HG02759 (cell line): ENCODE results near the gene RTP5.
"Not testable (repeated sequence)": the region's sequence is repeated elsewhere in the genome, so short reads cannot be mapped to it uniquely, and the experiment has no call there.

ENCODE experiments used
- ATAC-seq: cut with Tn5 transposase; IDR thresholded peaks from one replicate; pipeline ENCODE4 v1.9.1; 2021; ENCODE audit warnings: mild to moderate bottlenecking, moderate library complexity; ENCODE audit not compliant: unreplicated experiment

RTP5 gene

GRCh38 chr2:241869087-241869961, at the start of gene RTP5:
Gene RTP5, plus strand, starts transcription at chr2:241869729. Its CDS starts 28 bp downstream, at chr2:241869757.
- ATAC-seq, result no peak

GRCh38 chr2:241819947-241820624, 49.4 kb upstream of the RTP5 start:
- not testable (repeated sequence) for ATAC-seq

- no peak for ATAC-seq
These were observed 48.7 kb upstream of the RTP5 start for GRCh38 chr2:241820625-241821384.

GRCh38 chr2:241821460-241822263, 47.9 kb upstream of the RTP5 start:
- ATAC-seq, result no peak

- no peak for ATAC-seq
These were observed 47.3 kb upstream of the RTP5 start for GRCh38 chr2:241822264-241822623.

- ATAC-seq, result not testable (repeated sequence)
These were observed 45.7 kb upstream of the RTP5 start for GRCh38 chr2:241823531-241824437.

GRCh38 chr2:241827394-241827793, 42.1 kb upstream of the RTP5 start:
- no peak for ATAC-seq

GRCh38 chr2:241833101-241833663, 36.3 kb upstream of the RTP5 start:
- ATAC-seq, result no peak

GRCh38 chr2:241833756-241834526, 35.6 kb upstream of the RTP5 start:
- ATAC-seq, result not testable (repeated sequence)

GRCh38 chr2:241834527-241835210, 34.9 kb upstream of the RTP5 start:
- ATAC-seq, result no peak

GRCh38 chr2:241835611-241836010, 33.9 kb upstream of the RTP5 start:
- no peak for ATAC-seq

- ATAC-seq, result no peak
These were observed 33.2 kb upstream of the RTP5 start for GRCh38 chr2:241836292-241836691.

- ATAC-seq, result no peak
These were observed 32.1 kb upstream of the RTP5 start for GRCh38 chr2:241837197-241837965.

- ATAC-seq, result no peak
These were observed 28.1 kb upstream of the RTP5 start for GRCh38 chr2:241841181-241842066.

GRCh38 chr2:241842067-241842415, 27.5 kb upstream of the RTP5 start:
- no peak for ATAC-seq

GRCh38 chr2:241842620-241843211, 26.8 kb upstream of the RTP5 start:
- ATAC-seq, result no peak
